ENCODE measurements around the gene ANXA4.
"Not testable (repeated sequence)": the region's sequence is repeated elsewhere in the genome, so short reads cannot be mapped to it uniquely, and the experiment has no call there.

Gene ANXA4

DNA sequence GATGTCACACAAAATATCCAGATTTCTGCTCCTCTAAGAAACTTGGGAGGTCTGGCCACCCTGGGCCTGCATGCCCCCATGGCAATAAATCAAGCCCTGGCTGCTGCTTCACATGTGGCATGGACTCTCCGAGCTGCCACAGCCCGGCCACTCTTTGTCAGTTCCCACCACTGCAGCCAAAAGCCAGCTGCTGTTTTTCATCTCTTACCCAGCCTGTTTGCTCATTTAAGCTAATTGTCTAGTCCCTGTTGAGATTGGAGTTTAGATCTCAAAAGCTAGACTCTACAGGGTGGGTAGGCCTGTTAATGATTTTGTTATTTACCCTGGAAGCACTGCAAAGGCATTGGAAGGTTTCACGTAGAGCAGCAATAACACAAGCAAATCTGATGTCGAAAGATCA lies 20.9 kb upstream of the ANXA4 start:
- DNase-seq: no peak

DNA sequence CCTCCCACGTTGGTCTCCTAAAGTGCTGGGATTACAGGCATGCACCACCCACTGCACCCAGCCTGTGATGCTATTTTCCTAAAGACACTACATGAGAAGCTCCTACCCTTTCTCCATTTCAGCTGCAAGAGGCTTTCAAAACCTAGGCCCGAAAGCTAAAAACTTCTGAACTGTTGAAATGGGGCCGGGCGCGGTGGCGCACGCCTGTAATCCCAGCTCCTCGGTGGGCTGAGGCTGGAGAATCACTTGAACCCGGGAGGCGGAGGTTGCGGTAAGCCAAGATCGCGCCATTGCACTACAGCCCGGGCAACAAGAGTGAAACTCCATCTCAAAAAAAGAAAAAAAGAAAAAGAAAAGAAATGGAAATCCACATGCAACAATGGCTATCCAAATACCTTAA lies 18.1 kb upstream of the ANXA4 start:
- DNase-seq: no peak

DNA sequence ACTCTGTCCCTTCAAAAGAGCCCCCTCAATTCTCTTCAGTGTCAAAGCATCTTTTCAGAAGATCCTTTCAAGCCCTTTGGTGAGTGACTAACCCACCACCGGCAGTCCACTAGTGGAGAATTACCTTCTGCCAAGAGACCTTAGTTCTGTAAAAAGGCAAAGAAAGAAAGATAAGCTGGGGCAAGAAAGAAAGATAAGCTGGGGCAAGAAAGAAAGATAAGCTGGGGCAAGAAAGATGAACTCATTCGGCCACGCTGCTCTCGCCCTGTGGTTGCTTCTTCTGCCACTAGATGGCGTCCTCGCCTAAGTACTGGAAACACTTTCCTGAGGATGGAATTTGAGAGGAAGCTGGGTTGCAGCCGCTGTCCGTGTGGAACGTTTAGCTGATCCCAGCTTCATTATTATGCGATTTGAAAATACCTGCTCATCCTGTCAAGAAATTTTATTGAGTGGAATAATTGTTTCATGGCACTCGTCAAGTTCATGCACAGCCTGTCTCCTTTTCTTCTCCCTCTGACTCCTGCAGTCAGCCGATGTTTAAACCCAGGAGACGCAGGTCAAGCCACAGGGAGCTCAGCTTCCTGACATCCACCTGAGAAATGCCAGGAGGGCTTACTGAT lies 17.3 kb upstream of the ANXA4 start:
- DNase-seq: peak; percentile 64 to 98

DNA sequence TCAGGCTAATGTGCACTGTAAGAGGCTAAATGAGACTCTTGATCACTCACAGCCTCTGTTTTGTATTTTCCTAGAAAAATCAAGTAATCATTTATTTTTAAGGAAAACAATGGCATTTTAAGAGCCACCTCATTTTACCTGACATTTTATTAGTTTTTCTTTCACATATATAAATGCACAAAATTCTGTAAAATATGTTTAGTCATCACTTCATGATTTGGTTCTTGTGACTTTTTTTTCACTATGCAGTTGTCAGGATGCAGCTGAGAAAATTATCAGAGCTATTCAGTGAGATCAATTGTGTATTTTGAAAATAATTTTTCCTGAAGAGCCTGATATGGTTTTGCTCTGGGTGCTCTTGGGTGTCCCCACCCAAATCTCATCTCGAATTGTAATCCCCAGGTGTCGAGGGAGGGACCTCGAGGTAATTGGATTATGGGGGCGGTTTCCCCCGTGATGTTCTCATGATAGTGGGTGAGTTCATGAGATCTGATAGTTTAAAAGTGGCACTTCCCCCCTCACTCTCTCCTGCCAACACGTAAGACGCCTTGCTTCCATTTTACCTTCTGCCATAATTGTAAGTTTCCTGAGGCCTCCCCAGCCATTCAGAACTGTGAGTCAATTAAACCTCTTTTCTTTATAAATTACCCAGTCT lies 16.1 kb upstream of the ANXA4 start:
- DNase-seq: no peak

DNA sequence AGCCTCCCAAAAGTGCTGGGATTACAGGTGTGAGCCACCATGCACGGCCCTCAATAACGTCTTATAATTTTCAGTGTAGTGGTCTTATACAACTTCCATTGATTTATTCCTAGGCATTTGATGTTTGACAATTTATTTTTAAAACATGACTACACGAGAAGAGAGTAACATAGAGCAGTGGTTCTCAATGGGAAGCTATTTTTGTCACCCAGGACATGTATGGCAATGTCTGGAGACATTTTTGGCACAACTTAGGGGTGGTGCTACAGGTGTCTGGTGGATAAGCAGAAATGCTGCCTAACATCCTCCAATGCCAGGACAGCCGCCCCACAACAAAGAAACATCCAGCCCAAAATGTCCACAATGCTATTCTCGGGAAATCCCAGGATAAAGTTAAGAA lies 12.7 kb upstream of the ANXA4 start:
- no peak for DNase-seq

DNA sequence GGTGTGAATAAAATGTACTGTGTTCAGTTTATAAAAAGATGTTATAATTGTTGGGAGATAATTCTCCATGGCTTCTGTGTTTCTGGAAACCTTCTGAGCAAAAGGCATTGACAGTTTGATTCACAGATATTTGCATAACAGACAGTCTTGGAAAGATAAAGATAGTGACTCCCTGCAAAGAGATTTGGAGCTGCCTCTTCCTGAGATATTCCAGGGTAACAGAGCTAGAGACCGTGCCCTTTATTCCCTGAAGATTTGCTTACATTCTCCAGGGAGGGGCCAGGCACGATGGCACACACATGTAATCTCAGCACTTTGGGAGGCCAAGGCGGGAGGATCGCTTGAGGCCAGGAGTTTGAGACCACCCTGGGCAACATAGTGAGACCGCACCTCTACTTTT lies 12.2 kb upstream of the ANXA4 start:
- DNase-seq: no peak

DNA sequence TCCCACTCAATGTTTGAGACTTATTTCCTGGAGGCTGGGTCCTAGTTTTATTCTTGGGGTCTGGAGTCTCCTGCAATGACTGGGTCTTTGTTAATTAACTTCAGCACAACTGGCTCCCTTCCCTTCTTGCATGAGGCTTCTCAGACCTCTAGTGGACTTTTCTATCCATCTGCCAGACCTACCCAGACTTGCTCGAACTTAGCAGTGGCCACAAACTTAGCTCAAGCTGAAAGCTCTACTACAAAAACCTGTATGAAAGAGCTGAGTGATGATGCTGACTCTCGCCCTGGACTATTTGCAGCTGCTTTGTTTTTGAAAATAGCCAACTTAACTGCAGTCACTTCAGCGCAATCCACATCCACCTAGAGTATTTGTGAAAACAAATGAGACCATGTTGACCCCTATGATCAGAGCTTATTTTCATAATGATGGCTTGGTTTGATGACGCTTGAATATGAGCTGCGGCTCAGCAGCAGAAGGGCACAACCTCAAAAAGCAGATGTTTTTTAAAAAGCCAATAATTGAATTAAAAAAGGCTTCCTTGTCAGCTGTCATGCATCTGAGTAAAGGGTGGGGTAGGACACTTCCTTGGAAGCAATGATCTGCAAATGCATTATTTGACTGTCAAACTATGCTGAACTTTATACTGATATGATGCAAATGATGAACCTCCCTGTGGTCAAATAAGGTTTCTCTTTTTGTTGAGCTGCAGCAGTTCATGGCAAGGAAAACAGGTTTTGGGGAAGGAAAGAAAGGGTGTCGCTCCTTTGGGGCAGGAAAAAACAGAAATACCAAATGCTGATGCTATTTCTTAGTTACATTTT lies 10.6 kb upstream of the ANXA4 start:
- no peak for DNase-seq

DNA sequence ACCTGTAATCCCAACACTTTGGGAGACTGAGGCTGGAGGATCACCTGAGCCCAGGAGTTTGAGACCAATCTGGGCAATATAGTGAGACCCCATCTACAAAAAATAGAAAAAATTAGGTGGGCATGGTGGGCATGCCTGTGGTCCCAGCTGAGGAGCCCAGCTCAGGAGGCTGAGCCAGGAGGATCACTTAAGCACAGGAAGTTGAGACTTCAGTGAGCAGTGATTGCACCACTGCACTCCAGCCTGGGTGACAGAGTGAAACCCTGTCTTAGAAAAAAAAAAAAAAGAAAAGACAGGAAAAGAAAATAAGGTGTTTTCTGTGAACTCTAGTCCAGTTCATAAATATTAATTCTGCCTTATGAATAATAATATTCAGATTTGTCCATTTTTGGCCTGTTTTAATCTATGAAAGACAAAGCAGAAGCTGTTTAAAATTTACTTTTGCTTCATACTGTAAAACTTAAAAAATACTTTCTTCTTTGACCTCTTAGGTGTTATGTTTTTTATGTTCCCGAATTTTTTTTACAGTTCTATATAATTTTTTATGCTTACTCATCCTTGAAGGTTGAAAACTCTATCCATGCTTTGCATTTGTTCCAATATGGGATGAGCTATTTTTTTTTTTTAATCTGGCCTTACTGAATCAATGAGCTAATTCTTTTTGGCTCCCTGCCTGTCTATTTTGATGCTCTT lies 8.4 kb upstream of the ANXA4 start:
- DNase-seq: no peak

DNA sequence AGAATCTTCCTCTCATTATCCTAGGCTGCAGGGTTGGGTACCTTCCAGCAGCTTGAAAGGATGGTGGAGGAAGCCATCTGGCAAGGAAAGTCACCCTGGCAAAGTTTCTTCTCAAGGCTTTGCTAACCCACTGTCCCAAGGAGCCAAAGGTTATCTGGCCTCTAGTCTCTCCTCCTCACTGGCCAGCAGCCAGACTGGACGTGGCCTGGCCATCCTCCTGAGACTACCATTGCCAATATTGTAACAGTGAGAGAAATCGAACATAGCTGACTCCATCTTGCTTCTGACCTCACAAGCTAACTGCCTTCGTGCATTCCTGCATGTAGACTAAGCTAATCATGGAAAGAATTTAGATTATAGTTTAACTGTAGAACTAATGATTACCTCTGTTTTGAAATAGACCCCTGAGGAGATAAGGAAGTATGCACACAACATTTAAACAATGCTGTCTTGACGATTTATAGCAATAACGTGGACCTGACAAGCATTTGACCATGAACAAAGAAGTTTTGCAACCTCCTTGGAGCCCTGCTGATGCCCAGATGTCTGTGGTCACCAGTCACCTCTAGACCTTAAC lies 7.8 kb upstream of the ANXA4 start:
- no peak for DNase-seq

DNA sequence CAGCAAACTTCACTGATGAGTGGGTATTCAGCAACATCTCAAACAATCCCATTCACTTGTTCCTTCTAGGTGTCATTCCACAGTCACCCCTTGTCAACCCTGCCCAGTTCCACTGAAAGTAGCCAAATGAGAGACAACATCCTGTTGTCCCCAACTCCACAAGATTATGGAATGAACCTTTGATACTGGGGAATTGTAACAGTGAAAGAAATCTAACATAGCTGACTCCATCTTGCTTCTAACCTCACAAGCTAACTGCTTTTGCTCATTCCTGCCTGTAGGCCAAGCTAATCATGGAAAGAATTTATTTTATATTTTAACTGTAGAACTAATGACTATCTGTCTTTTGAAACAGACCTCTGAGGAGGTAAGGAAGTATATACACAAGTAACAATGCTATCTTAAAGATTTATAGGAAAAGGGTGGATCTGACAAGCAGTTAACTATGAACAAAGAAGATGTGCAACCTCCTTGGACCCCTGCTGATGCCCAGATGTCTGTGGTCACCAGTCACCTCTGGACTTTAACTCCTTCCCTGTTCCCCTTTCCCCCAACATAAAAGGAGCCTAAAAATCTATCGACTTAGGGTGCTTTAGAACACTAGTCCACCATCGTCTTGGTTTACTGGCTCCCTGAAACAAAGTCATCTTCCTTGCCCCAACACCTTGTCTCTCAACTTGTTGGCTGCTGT lies 6.9 kb upstream of the ANXA4 start:
- no peak for DNase-seq

DNA sequence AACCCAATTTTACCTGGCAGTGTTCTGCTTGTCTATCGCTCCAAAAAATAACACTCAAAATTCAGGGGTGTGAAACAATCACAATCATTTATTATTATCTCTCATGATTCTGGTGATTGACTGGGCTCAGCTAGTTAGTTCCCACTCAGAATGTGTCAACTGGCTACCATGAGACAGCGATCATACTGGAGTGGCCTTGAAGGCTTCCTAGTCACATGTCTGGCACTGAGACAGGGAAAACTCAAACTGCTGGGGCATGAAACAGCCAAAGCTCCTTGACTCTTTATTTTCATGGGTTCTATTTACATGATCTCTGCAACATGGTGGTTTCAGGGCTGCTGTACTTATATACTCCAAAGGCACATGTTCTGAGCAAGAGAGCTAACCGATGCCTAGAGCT lies 6.2 kb upstream of the ANXA4 start:
- no peak for DNase-seq

DNA sequence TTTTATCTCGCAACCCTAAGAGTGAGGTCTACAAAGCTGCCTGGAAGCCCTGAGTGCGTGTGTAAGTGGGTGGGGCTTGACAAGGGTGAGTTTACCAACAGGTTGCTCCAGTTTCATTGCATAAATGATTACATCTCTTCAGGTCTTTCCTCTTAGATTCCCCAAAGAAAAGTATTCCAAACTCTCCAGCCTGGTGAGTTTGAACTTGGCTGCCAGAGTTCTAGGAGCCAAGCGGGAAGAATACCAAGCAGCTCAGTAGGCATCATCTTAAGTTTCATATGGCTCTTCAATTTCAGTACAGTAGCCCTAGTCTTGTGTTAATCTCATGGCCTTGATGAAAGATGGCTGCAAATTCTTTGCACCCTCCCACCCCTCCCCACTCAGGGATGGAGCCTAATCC lies 3.8 kb upstream of the ANXA4 start:
- not testable (repeated sequence) for DNase-seq

DNA sequence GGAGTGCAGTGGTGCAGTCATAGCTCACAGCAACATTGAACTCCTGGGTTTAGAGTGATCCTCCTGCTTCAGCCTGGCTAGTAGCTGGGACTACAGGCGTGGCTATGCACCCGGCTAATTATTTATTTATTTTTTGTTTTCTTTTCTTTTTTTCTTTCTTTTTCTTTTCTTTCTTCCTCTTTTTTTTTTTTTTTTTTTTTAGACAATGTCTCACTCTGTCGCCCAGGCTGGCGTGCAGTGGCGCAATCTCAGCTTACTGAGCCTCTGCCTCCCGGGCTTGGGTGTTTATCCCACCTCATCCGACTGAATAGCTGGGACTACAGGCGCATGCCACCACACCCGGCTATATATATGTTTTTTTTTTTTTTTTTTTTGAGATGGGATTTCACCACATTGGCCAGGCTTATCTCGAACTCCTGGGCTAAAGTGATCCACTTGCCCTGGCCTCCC lies 1.4 kb upstream of the ANXA4 start:
- peak in 1 of 2 donors; percentile 19 for DNase-seq

DNA sequence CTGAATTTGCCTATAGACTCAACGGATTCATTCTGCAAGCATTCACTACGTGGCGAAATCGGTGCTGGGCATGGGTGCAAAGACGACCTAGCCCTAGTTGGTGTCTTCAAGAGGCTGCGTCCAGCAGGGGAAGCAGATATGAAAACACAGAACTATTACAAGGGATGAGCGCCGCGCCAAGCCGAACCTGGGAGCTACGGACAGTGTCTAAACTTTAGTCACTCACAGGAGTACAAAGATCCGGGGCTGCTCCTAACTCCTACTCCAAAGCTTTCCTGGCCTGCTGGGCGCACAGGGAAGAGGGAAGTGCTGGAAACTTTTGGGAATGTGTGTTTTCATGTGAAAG lies 732 bp upstream of the ANXA4 start:
- DNase-seq: peak; percentile 57 to 63

DNA sequence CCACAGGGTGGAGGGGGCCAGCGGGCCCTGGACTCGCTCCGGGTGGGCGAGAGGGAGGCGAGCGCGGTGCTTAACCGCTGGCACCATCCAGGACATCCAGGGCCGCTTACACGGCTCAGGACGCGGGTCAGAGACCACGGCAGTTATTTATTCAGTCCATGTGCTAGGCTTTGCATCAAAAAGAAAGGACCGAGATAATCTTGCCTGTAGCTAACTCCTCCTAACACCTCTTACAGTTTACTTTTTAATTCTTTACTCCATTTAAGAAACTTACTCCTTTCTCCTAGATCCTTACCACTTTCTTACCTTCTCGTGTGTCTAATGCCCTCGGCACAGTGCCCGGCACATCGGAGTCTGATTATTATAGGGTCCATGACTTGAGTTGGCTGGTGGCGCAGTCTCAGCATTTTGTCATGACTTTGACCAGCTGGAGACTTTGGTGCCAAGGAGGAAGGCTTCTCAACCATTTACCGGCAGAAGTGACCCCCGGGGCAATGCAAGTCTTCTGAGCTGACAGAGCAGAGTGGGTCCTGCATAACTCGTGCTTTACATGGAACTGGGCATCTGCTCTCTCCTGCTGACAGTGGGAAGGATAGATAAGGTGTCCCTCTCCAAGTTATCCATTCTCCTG lies 503 bp downstream of the ANXA4 start:
- DNase-seq: peak in 1 of 2 donors; percentile 16

DNA sequence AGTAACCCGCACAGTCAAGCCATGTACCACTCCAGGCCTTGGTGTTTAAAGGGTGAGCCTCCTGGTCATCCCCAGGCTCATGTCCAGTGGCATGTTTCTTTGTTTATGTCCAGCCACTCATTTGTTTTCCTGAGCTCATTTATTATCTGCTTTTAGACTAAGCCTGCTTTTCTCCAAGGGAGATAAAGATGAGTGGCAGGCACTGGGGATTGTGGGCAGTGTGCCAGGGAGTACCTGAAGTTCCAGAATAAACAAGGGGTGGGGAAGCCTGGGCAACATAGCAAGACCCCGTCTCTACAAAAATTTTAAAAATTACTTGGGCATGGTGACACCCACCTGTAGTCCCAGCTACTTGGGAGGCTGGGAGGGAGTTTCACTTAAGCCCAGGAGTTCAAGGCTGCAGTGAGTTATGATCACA lies 1.9 kb downstream of the ANXA4 start:
- DNase-seq: no peak

DNA sequence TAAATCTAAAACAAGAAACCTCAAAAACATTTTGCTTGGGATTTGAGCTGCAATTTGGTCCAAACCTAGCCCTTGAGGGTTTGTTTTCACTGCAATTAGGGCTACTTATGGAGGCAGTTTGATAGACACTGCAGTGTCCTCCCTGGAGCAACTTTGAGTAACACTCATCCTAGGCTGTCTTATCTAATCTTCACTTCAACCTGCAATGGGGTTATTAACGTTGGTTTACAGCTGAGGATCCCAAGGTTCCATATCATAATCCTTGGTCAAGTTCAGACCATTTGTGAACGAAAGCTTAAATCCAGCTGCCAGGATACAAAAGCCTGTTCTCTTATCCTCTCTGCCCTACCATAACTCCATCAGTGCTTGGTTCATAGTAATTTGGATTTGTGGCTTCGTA lies 2.5 kb downstream of the ANXA4 start:
- DNase-seq: no peak

DNA sequence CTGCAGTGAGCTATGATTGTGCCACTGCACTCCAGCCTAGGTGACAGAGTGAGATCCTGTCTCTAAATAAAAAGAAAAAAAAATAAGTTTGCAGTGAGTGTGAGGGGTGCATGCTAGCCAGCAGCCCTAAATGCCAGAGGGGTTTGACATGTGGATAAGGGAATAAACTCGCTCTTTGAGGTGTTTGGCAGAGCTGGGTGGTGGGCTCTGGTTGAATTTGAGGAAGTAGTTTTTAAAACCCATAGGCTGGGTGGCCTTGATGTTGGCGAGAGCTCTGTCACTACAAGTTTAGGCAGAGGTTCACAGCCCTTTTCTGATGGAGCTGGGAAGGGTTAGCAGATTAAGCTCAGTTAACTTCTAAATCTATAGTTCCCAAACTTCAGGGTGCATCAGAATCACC lies 3.1 kb downstream of the ANXA4 start:
- no peak for DNase-seq

DNA sequence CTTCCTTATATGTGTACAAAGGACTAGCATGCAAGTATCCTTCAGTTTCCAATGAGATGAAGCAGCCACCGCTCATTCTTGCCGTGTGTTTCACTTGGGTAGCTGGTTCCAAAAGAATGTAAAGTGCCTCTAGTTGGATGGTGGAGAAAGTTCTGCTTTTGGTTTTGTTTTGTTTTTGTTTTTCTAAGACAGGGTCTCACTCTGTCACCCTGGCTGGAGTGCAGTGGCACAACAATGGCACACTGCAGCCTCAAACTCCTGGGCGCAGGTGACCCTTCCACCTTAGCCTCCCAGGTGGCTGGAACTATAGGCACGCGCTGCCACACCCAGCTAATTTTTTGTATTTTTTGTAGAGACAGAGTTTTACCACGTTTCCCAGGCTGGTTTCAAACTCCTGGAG lies 8.3 kb downstream of the ANXA4 start:
- no peak for DNase-seq

DNA sequence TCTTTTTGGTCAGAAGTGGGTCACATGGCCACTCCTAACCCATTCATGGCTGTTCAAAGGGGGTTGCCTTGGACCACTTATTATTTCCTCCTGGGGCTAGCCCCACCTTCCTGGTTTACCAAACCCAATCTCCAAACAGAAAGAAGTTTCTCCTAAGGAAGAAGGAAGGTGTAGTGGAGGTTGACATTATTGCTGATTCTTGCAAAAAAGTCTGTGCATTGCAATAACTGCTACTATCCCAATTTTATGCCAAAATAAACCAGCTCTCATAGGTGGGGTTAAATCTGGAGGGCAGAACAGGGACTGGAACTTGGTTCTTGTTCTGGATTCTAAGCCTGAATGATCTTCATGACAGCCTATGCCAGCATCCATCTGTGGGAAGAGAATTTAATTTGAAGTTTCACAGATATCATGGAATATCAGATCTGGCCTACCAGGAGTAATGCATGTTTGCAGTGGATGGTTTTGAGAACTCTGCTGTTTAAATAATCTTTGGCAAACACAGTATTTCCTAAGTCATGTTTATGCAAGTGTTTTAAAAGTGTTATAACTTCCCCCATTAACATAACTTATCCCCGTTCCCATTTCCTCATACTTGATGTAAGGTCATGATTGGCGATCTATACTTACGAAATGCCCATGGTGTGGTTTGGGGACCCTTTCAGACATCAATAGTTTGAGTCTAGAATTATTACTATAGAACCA lies 11.9 kb downstream of the ANXA4 start:
- DNase-seq: peak; percentile 69 to 78

DNA sequence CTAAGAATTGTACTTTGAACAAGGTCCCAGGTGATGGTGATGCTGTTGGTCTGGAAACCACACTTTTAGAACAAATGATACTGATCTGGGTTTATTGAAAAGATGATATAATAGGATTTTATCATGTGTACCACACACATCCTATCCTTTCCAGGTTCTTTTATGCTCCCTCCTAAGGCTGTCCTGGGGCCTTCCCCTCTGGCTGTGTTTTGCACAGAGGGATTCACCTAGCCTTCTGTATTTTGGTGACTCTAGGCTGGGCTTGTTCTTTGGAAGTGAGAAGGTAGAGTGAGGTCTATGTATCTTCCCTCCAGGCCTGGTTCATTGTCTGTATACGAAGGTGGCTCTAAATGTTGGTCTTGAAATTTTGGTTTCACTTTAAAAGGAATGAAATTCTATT lies 12.7 kb downstream of the ANXA4 start:
- no peak for DNase-seq

All from inflammatory macrophage treated with lipopolysaccharide for 1 hour (primary cell).